CD4-positive, alpha-beta T cell treated with Interferon alpha-2 for 1 hour (primary cell): Measurements from ENCODE around the gene CDH22.

Experiments
- DNase-seq, 2 donors: peaks; one replicate each; pipeline ENCODE4 v3.0.0-alpha.2; 2020 to 2022

Gene CDH22

GRCh38 chr20:46186210-46186609, 122.1 kb downstream of the CDH22 start:
- DNase-seq, result no peak

DNA sequence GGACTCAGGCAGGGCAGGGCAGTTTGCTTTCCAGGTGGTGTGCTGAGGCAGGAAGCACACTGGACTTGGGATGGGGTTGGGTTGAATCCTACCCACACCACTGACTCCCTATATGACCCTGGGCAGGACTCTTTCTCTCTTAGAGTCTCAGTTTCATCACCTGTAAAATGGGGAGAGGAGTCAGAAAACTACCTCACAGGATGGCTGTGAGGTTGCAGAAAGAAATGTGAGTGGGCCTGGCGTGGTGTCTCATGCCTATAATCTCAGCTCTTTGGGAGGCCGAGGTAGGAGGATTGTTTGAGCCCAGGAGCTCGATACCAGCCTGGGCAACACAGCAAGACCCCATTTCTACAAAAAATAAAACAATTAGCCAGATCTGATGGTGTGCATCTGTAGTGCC, 122.9 kb downstream of the CDH22 start:
- no peak for DNase-seq

GRCh38 chr20:46183768-46184167, 124.5 kb downstream of the CDH22 start:
- DNase-seq, result no peak

DNA sequence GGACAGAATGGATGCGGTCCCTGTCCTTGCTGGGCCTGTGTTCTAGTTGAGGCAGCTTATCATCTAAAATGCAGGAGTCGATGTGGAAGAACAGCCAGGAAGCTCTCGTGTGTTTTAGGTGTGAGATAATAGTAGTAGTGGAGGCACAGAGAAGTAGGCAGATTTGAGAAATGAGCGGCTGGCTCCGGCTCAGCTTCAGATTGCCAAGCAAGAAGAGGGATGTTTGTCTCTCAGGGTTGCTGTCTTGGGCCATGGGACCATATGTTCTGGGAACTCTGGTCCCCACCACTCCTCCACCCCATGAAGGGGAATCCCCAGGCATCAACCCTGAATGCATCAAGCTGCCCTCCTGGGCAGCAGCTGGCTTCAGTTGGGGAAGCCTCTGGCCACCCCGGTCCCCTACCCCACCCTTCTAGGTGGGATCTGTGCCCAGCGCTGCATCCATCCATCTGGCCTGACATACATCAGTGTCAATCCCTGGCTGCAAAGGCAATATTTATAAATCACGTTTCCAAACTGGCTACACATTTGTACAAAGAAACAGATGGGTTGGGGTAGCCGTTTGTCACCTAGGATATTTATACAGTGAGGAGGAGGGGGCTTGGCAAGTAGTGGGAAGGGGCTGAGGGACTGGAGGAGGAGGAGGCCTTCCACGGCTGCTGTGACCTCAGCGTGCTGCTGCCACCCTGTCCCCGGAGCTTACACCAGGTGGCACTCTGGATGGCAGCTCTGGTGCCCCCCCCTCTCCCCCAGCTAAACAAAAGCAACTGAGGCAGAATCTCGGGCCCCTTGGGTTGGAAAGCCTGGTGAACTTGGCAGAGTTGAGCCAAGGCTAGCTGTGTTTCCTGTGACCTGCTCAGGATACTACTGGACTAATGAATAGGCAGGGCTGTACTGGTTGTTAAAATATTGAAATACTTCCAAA, 125.8 kb downstream of the CDH22 start:
- no peak for DNase-seq

- DNase-seq, result no peak
Measured at GRCh38 chr20:46179862-46180261, 128.4 kb downstream of the CDH22 start.

DNA sequence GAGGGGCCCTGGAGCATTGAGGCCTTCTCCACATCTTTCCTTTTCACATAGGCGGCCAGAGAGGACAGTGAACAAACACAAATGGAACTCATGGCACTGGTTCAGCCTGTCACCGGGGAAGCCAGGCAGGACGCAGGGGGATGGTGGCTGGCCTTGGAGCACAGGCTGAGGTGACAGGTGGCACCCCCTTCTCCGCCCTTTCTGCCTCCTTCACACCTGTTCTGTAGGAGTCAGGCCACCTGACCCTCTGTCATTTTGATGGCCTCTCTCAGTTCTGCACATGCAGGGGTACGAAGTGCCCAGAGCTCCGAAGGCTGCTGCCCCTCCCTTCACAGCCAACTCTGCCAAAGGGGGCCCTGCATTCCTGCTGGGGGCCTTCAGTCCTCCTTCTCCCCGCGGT, 129.4 kb downstream of the CDH22 start:
- DNase-seq, result no peak

GRCh38 chr20:46177768-46178167, 130.5 kb downstream of the CDH22 start:
- no peak for DNase-seq

DNA sequence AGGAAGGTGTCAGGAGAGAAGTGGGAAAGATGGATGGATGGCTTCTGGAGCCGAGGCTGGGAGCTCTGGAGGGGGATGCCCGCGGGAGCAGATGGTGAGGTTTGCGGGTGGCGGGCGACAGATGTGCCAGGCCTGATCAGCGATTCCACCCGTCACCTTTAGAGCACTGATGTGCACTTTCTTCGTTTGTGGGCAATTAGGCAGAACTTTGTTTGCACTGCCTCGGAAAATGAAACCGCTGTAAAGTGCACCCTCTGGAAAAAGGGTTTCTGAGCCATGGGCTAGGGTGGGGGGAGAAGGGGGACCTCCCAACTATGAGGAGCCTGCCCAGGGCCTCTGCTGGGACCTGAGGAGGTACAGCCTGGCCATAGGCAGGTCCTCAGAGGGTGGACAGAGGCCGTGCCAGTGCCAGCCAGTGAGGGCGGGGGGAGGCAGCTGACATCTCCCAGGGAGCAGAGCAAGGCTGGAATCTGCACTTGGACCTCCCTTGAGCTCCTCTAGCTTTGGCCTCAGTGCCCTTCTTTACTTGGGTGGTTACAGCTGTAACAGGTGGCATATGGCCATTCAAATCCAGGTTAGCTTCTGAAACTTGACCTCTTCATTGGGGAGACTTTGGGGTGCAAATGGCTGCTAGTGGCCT, 131.4 kb downstream of the CDH22 start:
- no peak for DNase-seq

GRCh38 chr20:46175127-46175494, 133.2 kb downstream of the CDH22 start:
- no peak for DNase-seq

- peak; percentile 64 to 70 for DNase-seq
Measured at GRCh38 chr20:46174469-46175126, 133.7 kb downstream of the CDH22 start.

GRCh38 chr20:46173652-46174468, 134.4 kb downstream of the CDH22 start:
- no peak for DNase-seq

DNA sequence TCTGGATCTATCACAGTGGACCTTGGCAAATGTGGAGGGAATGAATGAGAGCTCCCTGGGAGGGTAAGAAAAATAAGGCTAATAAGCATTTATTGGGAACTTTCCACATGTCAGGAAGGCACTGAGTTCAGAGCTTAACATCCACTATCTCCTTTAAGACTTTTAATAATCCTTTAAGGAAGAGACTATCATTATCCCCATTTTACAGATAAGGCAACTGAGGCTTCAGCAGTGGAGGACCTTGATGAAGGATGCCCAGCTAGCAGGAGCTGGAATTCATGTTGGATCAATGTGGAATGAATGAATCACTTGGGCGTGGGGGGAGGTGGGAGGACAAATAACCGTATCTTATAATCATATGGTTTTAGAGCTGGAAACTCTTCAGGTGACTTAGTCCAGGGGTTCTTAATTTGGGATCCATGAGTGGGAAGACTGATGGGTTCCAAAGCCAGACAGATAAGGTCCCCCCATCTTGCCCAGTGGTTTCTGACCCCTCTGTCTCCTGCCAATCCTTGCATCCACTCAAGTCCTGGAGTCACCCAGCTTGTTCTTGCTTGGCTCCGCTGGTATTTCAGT, 135.2 kb downstream of the CDH22 start:
- no peak for DNase-seq

- no peak for DNase-seq
Measured at GRCh38 chr20:46172455-46172854, 135.8 kb downstream of the CDH22 start.

DNA sequence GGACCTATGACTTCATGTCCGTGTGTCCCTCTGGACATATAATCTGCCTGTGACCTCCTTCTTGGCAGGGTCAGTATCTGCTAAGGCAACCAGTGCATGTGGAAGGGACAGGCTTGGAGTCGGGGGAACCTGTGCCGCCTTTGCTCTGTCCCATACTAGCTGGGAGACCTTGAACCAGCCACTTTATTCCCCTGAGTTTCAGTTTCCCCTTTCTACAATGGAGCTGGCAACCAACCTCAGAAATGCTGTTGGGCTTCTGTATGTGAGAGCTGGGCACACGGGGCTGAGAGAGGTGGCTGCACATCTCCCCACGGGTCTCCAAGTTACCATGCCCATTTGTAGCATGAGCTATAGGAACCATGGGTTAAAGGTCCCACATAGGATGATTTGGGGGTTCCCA, 136.4 kb downstream of the CDH22 start:
- DNase-seq, result no peak

DNA sequence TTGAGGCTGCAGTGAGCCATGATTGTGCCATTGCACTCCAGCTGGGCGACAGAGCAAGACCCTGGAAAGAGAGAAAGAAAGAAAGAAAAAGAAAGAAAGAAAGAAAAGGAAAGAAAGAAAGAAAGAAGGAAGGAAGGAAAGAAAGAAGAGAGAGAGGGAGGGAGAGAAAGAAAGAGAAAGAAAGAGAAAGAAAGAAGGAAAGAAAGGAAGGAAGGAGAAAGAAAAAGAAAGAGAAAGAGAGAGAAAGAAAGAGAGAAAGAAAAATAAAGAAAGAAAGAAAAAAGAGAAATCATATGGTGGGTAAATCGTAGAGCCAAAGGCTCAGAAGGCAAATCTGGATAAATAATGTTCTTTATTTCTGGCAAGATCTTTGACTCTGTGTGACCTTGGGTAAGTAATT, 136.8 kb downstream of the CDH22 start:
- no peak for DNase-seq

DNA sequence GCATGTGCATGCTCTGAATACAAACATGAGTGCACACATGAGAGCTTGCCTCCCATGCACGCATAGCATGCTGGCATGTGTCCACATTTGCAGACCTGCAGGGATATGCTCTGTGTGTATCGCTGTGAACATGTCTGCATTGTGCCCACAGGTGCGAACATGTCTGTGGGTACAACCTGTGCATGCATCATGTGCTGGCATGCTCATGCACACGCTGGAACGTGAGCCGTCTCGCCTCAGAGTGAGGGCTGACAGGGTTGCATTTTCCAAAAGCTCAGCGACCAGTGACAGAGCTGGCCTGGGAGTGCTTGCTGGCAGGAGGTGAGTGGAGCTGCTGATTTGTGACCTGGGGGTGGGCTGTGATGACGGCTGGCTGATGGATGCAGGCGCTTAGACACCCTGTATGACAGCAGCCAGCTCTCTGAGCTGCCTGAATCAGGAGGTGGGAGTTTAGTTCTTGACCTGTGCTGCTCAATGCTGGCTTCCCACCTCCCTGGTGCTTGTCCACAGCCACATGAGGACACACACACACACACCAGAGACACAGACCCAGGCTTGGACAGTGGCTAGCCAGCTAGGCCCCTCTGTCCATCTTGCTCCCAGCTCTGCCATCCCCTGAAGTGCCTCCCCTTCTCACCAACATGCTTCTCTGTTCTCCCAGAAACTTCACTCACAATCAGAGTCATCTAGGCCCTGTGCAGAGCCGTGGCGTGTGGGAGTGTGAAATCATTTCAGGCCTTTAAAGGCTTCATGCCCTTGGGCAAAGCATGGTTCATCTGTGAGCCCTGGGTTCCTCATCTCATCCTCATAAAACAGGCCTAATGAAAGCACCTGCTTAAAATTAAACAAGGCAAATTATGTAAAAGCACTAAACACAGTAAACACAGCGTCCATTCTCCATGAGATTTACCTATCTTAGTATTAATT, 138.8 kb downstream of the CDH22 start:
- no peak for DNase-seq

DNA sequence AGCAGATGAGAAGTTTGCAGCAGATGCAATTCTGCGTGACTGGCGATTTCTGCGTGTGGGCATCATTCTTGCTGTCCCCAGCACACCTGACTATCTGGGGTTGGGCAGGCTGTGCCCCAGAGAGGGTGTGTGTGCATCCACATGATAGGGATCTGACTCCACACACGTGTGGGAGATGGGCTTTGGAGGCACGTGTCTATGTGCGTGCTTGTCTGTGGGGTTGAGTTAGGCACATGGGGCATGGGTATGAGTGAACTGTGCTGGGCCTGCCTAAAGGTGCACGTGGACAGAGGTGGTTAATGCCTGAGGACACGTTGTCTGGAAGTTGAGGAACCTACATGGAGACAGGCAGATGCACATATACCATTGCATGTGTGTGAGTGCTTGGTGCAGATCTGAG, 139.9 kb downstream of the CDH22 start:
- DNase-seq, result no peak

GRCh38 chr20:46167080-46167479, 141.2 kb downstream of the CDH22 start:
- no peak for DNase-seq

DNA sequence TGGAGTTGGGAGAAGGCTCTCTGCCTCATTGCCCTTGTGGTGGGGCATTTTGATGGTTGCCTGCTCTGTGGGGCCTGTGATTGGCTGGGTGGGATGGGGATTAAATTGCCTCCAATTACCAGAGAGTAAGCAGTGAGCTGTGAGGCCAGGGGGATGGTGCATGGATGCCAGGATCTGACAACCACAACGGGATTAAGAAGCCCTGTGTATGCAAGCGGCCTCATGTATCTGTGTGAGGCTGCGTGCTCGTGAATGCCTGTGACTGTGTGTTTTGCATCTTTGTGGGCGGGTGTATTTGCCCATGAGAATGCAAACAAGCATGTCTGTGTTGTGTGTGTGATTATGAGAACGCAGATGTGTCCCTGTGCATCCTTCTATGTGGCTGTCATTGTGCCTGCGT, 144.0 kb downstream of the CDH22 start:
- DNase-seq, result no peak

GRCh38 chr20:46161921-46162320, 146.4 kb downstream of the CDH22 start:
- DNase-seq, result no peak

GRCh38 chr20:46160661-46161060, 147.6 kb downstream of the CDH22 start:
- no peak for DNase-seq
